ENCODE measurements around the gene ST6GALNAC6. TPM values are rescaled to one million over a fixed set of nuclear protein-coding genes. Genes with fewer than 3 reads are reported as not detected.

The ST6GALNAC6 gene
- total and polyA plus RNA-seq, 2 of the 8 experiments (the other 6 are each of a cell fraction or from before 2014, with no cell fraction given): 43.7 to 64.4 TPM

- TF ChIP-seq, protein P1, sequence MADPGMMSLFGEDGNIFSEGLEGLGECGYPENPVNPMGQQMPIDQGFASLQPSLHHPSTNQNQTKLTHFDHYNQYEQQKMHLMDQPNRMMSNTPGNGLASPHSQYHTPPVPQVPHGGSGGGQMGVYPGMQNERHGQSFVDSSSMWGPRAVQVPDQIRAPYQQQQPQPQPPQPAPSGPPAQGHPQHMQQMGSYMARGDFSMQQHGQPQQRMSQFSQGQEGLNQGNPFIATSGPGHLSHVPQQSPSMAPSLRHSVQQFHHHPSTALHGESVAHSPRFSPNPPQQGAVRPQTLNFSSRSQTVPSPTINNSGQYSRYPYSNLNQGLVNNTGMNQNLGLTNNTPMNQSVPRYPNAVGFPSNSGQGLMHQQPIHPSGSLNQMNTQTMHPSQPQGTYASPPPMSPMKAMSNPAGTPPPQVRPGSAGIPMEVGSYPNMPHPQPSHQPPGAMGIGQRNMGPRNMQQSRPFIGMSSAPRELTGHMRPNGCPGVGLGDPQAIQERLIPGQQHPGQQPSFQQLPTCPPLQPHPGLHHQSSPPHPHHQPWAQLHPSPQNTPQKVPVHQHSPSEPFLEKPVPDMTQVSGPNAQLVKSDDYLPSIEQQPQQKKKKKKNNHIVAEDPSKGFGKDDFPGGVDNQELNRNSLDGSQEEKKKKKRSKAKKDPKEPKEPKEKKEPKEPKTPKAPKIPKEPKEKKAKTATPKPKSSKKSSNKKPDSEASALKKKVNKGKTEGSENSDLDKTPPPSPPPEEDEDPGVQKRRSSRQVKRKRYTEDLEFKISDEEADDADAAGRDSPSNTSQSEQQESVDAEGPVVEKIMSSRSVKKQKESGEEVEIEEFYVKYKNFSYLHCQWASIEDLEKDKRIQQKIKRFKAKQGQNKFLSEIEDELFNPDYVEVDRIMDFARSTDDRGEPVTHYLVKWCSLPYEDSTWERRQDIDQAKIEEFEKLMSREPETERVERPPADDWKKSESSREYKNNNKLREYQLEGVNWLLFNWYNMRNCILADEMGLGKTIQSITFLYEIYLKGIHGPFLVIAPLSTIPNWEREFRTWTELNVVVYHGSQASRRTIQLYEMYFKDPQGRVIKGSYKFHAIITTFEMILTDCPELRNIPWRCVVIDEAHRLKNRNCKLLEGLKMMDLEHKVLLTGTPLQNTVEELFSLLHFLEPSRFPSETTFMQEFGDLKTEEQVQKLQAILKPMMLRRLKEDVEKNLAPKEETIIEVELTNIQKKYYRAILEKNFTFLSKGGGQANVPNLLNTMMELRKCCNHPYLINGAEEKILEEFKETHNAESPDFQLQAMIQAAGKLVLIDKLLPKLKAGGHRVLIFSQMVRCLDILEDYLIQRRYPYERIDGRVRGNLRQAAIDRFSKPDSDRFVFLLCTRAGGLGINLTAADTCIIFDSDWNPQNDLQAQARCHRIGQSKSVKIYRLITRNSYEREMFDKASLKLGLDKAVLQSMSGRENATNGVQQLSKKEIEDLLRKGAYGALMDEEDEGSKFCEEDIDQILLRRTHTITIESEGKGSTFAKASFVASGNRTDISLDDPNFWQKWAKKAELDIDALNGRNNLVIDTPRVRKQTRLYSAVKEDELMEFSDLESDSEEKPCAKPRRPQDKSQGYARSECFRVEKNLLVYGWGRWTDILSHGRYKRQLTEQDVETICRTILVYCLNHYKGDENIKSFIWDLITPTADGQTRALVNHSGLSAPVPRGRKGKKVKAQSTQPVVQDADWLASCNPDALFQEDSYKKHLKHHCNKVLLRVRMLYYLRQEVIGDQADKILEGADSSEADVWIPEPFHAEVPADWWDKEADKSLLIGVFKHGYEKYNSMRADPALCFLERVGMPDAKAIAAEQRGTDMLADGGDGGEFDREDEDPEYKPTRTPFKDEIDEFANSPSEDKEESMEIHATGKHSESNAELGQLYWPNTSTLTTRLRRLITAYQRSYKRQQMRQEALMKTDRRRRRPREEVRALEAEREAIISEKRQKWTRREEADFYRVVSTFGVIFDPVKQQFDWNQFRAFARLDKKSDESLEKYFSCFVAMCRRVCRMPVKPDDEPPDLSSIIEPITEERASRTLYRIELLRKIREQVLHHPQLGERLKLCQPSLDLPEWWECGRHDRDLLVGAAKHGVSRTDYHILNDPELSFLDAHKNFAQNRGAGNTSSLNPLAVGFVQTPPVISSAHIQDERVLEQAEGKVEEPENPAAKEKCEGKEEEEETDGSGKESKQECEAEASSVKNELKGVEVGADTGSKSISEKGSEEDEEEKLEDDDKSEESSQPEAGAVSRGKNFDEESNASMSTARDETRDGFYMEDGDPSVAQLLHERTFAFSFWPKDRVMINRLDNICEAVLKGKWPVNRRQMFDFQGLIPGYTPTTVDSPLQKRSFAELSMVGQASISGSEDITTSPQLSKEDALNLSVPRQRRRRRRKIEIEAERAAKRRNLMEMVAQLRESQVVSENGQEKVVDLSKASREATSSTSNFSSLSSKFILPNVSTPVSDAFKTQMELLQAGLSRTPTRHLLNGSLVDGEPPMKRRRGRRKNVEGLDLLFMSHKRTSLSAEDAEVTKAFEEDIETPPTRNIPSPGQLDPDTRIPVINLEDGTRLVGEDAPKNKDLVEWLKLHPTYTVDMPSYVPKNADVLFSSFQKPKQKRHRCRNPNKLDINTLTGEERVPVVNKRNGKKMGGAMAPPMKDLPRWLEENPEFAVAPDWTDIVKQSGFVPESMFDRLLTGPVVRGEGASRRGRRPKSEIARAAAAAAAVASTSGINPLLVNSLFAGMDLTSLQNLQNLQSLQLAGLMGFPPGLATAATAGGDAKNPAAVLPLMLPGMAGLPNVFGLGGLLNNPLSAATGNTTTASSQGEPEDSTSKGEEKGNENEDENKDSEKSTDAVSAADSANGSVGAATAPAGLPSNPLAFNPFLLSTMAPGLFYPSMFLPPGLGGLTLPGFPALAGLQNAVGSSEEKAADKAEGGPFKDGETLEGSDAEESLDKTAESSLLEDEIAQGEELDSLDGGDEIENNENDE (IDR thresholded peaks at IDR 0.05; ENCODE audit: insufficient replicate concordance, low read length): no peak
- TF ChIP-seq CBX5 (IDR thresholded peaks at IDR 0.05; ENCODE audit: low read depth, low read length): no peak
Measured at GRCh38 chr9:127835991-127836516, 63.3 kb downstream of the ST6GALNAC6 start (continued).
